GM08714 (cell line): Measurements from ENCODE around the gene CDHR3.
"Not testable (repeated sequence)": the region's sequence is repeated elsewhere in the genome, so short reads cannot be mapped to it uniquely, and the experiment has no call there.

Experiments used
- H3K4me3 ChIP-seq: fragments of 200-500 bp; sonication (Bioruptor generic); 2 replicates; pipeline ENCODE4 v1.5.1; 2014; ENCODE audit warnings: mild to moderate bottlenecking, low read length, inconsistent platforms
- ZNF274 ChIP-seq: IDR thresholded peaks from 2 replicates; pipeline ENCODE4 v1.6.1; 2012; ENCODE audit warnings: mild to moderate bottlenecking, low read depth, low read length

Gene CDHR3

DNA sequence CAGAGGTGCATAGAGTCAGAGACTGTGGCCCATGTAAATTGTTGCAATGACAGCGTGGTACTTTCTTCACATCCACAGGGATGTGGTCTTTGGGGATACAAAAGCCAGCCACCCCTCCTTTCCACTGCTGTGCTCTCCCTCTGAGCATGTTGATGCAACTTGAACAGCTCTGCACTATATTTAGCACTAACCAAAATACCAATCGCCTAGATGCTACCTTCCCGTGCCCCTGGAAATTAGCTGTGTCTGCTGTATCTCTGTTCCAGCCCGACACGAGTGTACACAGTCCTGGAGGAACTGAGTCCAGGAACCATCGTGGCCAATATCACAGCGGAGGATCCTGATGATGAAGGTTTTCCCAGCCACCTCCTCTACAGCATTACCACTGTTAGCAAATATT, 38.1 kb downstream of the CDHR3 start:
- H3K4me3 ChIP-seq = no peak overlapping the region
- TF ChIP-seq ZNF274 = no peak

DNA sequence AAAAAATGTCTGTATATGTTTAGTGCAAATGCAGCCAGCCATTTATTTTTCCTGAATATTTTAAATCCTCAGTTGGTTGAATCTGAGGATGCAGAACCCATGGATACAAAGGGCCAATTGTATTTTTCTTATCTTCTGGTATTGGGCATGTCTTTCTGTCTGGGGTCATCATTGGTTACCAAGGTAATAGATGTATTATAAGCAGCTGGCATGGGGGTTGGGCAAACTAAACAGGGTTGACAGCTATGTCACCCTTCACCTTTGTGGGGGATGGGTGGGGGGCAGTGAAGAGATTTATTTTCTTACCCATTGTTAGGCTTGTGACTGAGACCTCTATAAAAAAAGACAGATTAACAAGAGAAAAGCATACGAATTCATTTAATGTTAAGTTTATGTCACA, 38.8 kb downstream of the CDHR3 start:
- H3K4me3 ChIP-seq = no peak overlapping the region
- TF ChIP-seq ZNF274 = no peak

GRCh38 chr7:106003525-106004064, 40.5 kb downstream of the CDHR3 start:
- H3K4me3 ChIP-seq = no peak overlapping the region
- TF ChIP-seq ZNF274 = no peak

DNA sequence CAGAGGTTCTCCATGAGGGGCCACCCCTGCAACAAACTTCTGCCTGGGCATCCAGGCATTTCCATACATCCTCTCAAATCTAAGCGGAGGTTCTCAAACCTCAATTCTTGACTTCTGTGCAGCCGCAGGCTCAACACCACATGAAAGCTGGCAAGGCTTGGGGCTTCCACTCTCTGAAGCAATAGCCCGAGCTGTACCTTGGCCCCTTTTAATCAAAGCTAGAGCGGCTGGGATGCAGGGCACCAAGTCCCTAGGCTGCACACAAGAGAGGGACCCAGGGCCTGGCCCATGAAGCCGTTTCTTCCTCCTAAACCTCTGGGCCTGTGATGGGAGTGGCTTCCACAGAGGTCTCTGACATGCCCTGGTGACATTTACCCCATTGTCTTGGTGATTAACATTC, 43.8 kb downstream of the CDHR3 start:
- H3K4me3 ChIP-seq = no peak overlapping the region
- TF ChIP-seq ZNF274 = no peak

DNA sequence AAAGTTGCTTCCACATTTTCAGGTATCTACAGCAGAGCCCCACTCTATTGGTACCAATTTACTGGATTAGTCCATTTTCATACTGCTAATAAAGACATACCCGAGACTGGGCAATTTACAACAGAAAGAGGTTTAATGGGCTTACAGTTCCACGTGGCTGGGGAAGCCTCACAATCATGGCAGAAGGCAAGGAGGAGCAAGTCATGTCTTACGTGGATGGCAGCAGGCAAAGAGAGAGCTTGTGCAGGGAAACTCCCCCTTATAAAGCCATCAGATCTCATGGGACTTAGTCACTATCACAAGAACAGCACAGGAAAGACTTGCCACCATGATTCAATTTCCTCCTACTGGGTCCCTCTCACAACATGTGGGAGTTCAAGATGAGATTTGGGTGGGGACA, 44.7 kb downstream of the CDHR3 start:
- not testable (repeated sequence) for H3K4me3 ChIP-seq

GRCh38 chr7:106009503-106010226, 46.6 kb downstream of the CDHR3 start:
- no peak for TF ChIP-seq ZNF274
- no peak overlapping the region for H3K4me3 ChIP-seq

DNA sequence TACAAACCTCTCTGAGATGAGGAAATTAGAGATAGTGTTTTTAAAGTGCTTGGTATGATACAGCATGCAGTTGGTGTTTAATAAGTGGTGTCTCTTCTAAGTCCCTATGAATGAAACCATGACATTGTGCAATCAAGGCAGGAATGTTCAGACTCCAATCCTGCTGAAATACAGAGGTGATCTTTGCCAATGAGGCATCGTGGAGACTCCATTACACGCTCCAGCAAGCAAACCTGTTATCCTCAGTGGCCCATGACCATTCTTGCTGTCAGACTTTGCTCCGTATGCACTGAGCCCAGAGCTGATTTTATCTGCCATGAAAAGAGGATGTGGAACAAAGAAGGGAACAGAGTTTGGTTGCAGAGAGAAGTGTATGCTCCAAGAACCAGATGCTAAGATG, 47.3 kb downstream of the CDHR3 start:
- TF ChIP-seq ZNF274 = no peak
- H3K4me3 ChIP-seq = no peak overlapping the region

GRCh38 chr7:106010866-106011265, 47.8 kb downstream of the CDHR3 start:
- no peak for TF ChIP-seq ZNF274
- no peak overlapping the region for H3K4me3 ChIP-seq

DNA sequence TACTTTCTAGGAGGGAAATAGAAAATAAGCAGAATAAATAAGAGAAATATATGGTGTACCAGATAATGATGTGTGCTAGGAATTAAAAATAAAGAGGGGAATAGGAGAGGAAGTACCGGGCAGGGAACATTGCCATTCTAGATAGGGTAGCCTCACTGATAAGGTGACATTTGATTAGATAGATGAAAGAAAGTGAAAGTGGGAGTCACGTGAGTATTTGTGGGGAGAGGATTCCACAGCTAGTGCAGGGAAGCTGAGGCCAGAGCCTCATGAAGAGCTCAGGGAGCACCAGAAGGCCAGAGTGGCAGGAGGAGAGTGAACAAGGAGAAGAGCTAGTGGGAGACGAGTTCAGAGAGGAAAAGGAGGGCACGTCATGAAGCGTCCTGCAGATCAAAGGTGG, 49.1 kb downstream of the CDHR3 start:
- no peak overlapping the region for H3K4me3 ChIP-seq
- no peak for TF ChIP-seq ZNF274

- H3K4me3 ChIP-seq = no peak overlapping the region
- no peak for TF ChIP-seq ZNF274
Measured at GRCh38 chr7:106012935-106013439, 49.9 kb downstream of the CDHR3 start.

GRCh38 chr7:106015381-106016218, 52.5 kb downstream of the CDHR3 start:
- TF ChIP-seq ZNF274 = no peak
- no peak overlapping the region for H3K4me3 ChIP-seq

DNA sequence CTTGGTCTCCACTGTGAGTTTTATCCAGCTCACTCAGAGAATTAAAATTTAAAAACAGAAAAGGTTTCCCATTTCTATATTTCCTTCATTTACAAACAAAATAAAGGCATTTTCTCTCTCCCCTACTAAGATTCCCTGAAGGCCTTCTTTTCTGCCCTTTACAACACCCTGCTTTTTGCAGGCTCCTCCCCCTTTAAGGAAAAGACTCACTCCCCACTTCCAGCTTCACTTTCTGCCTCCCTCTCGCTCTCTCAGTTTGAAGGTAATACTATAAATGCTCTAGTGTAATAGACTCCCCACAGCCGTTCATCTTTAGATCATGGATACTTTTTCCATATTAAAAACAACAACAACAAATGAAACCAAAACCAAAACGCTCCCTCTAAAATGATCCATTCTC, 53.3 kb downstream of the CDHR3 start:
- H3K4me3 ChIP-seq = no peak overlapping the region
- TF ChIP-seq ZNF274 = no peak

GRCh38 chr7:106017657-106018056, 54.6 kb downstream of the CDHR3 start:
- H3K4me3 ChIP-seq = no peak overlapping the region
- no peak for TF ChIP-seq ZNF274

- no peak overlapping the region for H3K4me3 ChIP-seq
- TF ChIP-seq ZNF274 = no peak
Measured at GRCh38 chr7:106018566-106019469, 55.8 kb downstream of the CDHR3 start.
